Adrenal gland (tissue), 12 donors: ENCODE data around the gene NDUFB1. TPM values are rescaled to one million over a fixed set of nuclear protein-coding genes. Genes with fewer than 3 reads are reported as not detected.

ENCODE experiments used
- DNase-seq, 7 donors: peaks; one replicate each; pipeline ENCODE4 v3.0.0-alpha.2; 2019 to 2020
- H3K27ac ChIP-seq, 5 donors: fragments of 200-600 bp; sonication (generic) in 4 of 5; 1 replicate in 3 of 5; 2 replicates in 2 of 5; pipeline versions ENCODE4 v1.5.1 to v1.8.0; 2016 to 2020; ENCODE audit warnings: mild to moderate bottlenecking in 1 of 5
- H3K27me3 ChIP-seq: fragments of 200-600 bp; 2 replicates; pipeline ENCODE4 v1.8.0; 2021
- H3K36me3 ChIP-seq, 2 donors: fragments of 200-600 bp; replicated peaks in 1 of 2; 1 replicate in 1 of 2; 2 replicates in 1 of 2; pipeline versions ENCODE4 v1.5.1 to v1.8.0; 2018 to 2022
- H3K4me1 ChIP-seq, 2 donors: fragments of 200-600 bp; replicated peaks in 1 of 2; 1 replicate in 1 of 2; 2 replicates in 1 of 2; pipeline versions ENCODE4 v1.5.1 to v1.8.0; 2018 to 2021
- H3K4me3 ChIP-seq, 4 donors: fragments of 200-600 bp; sonication (generic) in 3 of 4; one replicate each; pipeline ENCODE4 v1.5.1; 2016 to 2018
- H3K9me3 ChIP-seq, 3 donors: fragments of 200-600 bp; sonication (generic) in 1 of 3; replicated peaks in 1 of 3; 1 replicate in 2 of 3; 2 replicates in 1 of 3; pipeline versions ENCODE4 v1.5.1 to v1.8.0; 2016 to 2021
- CTCF ChIP-seq, 6 experiments: fragments of 450-650 bp in 4 of 6; fragments of 200-600 bp in 2 of 6; sonication (generic) in 1 of 6; IDR thresholded peaks; 1 replicate in 5 of 6; 2 replicates in 1 of 6; pipeline versions ENCODE4 v1.5.1 to v1.8.0; 2016 to 2021; ENCODE audit warnings: antibody characterized with exemption in 6 of 6, mild to moderate bottlenecking in 2 of 6, moderate library complexity in 1 of 6
- POLR2A ChIP-seq, 2 donors: fragments of 450-650 bp; IDR thresholded peaks; one replicate each; pipeline ENCODE4 v1.6.1; 2017; ENCODE audit warnings: antibody characterized with exemption in 2 of 2, mild to moderate bottlenecking in 2 of 2, moderate library complexity in 1 of 2
- WGBS, 4 donors: extraction: QIAGEN DNeasy Blood & Tissue Kit in 2 of 4; methylation state at CpG; one replicate each; pipeline versions ENCODE4 v1.1.5 to v1.1.7; 2013 to 2017; 5-methylcytosine and 5-hydroxymethylcytosine counted together
- intact Hi-C, 2 donors: fragments of 100-400 bp; cut with DNase I; formaldehyde crosslinking; loops; one replicate each; pipeline versions ENCODE4 v1.14.1 to v1.15.0; 2022 to 2023
- polyA plus RNA-seq, 3 donors: library from polyadenylated mRNA; stranded (reverse); fragments of 200-250 nt in 2 of 3; fragments of 350-450 nt in 1 of 3; fragmentation: Illumina TruSeq in 1 of 3; extraction: RNeasy Lipid Tissue Mini Kit (QIAGEN cat#74804) in 1 of 3; gene quantifications; one replicate each; pipeline ENCODE4 v1.2.3, GENCODE V29; 2013 to 2014
- total RNA-seq, 9 donors: library from RNA; depleted of rRNA in 4 of 9; stranded (reverse); fragments of >200 nt in 4 of 9; fragments of 120-200 nt in 1 of 9; fragmentation: NEBNext Ultra II Directional in 1 of 9; extraction: Animal tissue kit (Norgen Biotek cat#: 25700) in 1 of 9; gene quantifications; one replicate each; pipeline versions ENCODE4 v1.1.0 to v1.2.4, GENCODE V29; 2013 to 2023
- donor health status: healthy with polysubstance abuse.
- donor health status: Bipolar disorder and iron deficiency.
- donor health status: DM: yes; HTN: yes; CAD: no.
- donor health status: DM: no; HTN: no; CAD: no.
- donor health status: DM: no; HTN: no; CAD: no.
- donor health status: DM: yes; HTN: yes; CAD: no.

NDUFB1 gene
- total and polyA plus RNA-seq, 12 donors, result 163 to 1,935 (median 409) TPM

GRCh38 chr14:92088494-92088893 lies 33.0 kb downstream of the NDUFB1 start:
- Histone ChIP-seq H3K4me3 (no peak overlapping the region), H3K27me3 (no peaks in the 10 kb centered on the region), H3K4me1 (no peaks in the 10 kb centered on the region), H3K27ac (no peak overlapping the region), H3K36me3 (peaks cover 0 to 15% of the 10 kb centered on the region in 2 donors), H3K9me3 (no peaks in the 10 kb centered on the region)
- 95 to 97% (median 96%) methylated on average over 5 of the region's 5 CpGs for WGBS, 4 donors
- no peak for DNase-seq
- intact Hi-C loops, result no loop called here
- TF ChIP-seq CTCF (IDR thresholded peaks at IDR 0.05) (no peak), POLR2A (IDR thresholded peaks at IDR 0.05) (no peak)

- H3K4me3 ChIP-seq, result no peak overlapping the region
- no peak for DNase-seq
- peaks cover 0 to 27% of the 10 kb centered on the region in 2 donors for H3K36me3 ChIP-seq
- TF ChIP-seq CTCF (IDR thresholded peaks at IDR 0.05) (no peak), POLR2A (IDR thresholded peaks at IDR 0.05) (no peak)
- H3K27me3 ChIP-seq, result no peaks in the 10 kb centered on the region
- no peak overlapping the region for H3K27ac ChIP-seq
- intact Hi-C loops, result no loop called here
- H3K9me3 ChIP-seq, result no peaks in the 10 kb centered on the region
- no peaks in the 10 kb centered on the region for H3K4me1 ChIP-seq
Measured at GRCh38 chr14:92074555-92074954, 47.0 kb downstream of the NDUFB1 start.

Other genes with a start within 250 kb of the NDUFB1 start
- gene FBLN5, start 174.0 kb downstream of the NDUFB1 start, total RNA-seq, result 100 to 1,000 TPM in 6 of 9 donors, 10 to 100 TPM in 3; 26.0 to 389 (median 195) TPM
- gene FBLN5, start 174.0 kb downstream of the NDUFB1 start, polyA plus RNA-seq, result 100 to 1,000 TPM in 2 of 3 donors, 10 to 100 TPM in 1; 85.8 to 119 (median 108) TPM
- gene TRIP11, start 81.6 kb downstream of the NDUFB1 start, total RNA-seq, result 10 to 100 TPM; 21.2 to 67.4 (median 43.2) TPM
- gene TRIP11, start 81.6 kb downstream of the NDUFB1 start, polyA plus RNA-seq, result 10 to 100 TPM in 1 of 3 donors, 1 to 10 TPM in 2; 3.6 to 38.1 (median 4.9) TPM
- 10 to 100 TPM in 7 of 9 donors, 1 to 10 TPM in 2; 9.0 to 62.8 (median 23.3) TPM for gene ATXN3, start 15.1 kb downstream of the NDUFB1 start, total RNA-seq
- 10 to 100 TPM; 15.4 to 41.5 (median 23.0) TPM for gene ATXN3, start 15.1 kb downstream of the NDUFB1 start, polyA plus RNA-seq
- 10 to 100 TPM; 25.1 to 67.7 (median 46.7) TPM for gene CPSF2, start 263 bp upstream of the NDUFB1 start, total RNA-seq
- 10 to 100 TPM in 1 of 3 donors, 1 to 10 TPM in 2; 4.3 to 70.4 (median 6.9) TPM for gene CPSF2, start 263 bp upstream of the NDUFB1 start, polyA plus RNA-seq
- 1 to 10 TPM in 4 of 9 donors, under 1 TPM in 5; 0.17 to 1.9 (median 0.67) TPM for gene SLC24A4, start 201.5 kb upstream of the NDUFB1 start, total RNA-seq
- gene SLC24A4, start 201.5 kb upstream of the NDUFB1 start, polyA plus RNA-seq, result under 1 TPM; 0.09 to 0.34 (median 0.32) TPM